Liver (tissue), 9 donors: ENCODE measurements around the gene TNFAIP8L2. TPM values are rescaled to one million over a fixed set of nuclear protein-coding genes. Genes with fewer than 3 reads are reported as not detected.

Experiments
- DNase-seq: peaks from one replicate; pipeline ENCODE4 v3.0.0-alpha.2; 2017; ENCODE audit warnings: low spot score
- H3K27ac ChIP-seq, 2 donors: one replicate each; pipeline ENCODE4 v1.7.0; 2013; ENCODE audit warnings: inconsistent platforms in 2 of 2, low read length in 2 of 2, control low read depth in 1 of 2, low read depth in 1 of 2, mild to moderate bottlenecking in 1 of 2
- H3K27me3 ChIP-seq, 4 donors: one replicate each; pipeline versions ENCODE4 v1.6.1 to v1.7.0; 2013; ENCODE audit warnings: low read length in 3 of 4, inconsistent platforms in 1 of 4, mild to moderate bottlenecking in 1 of 4, moderate library complexity in 1 of 4; ENCODE audit not compliant: control insufficient read depth in 4 of 4, insufficient read depth in 4 of 4
- H3K36me3 ChIP-seq, 4 donors: one replicate each; pipeline versions ENCODE4 v1.6.1 to v1.7.0; 2013; ENCODE audit warnings: low read length in 3 of 4, mild to moderate bottlenecking in 3 of 4, low read depth in 1 of 4, moderate library complexity in 1 of 4; ENCODE audit not compliant: control insufficient read depth in 4 of 4, insufficient read depth in 3 of 4
- H3K4me1 ChIP-seq, 4 donors: one replicate each; pipeline versions ENCODE4 v1.6.1 to v1.7.0; 2013; ENCODE audit warnings: low read length in 3 of 4, mild to moderate bottlenecking in 3 of 4, moderate library complexity in 1 of 4; ENCODE audit not compliant: control insufficient read depth in 4 of 4, insufficient read depth in 4 of 4
- H3K4me3 ChIP-seq, 3 donors: one replicate each; pipeline versions ENCODE4 v1.6.1 to v1.7.0; 2013; ENCODE audit warnings: low read length in 3 of 3, control low read depth in 1 of 3, low read depth in 1 of 3, mild to moderate bottlenecking in 1 of 3
- H3K9ac ChIP-seq, 2 donors: one replicate each; pipeline ENCODE4 v1.7.0; 2013; ENCODE audit warnings: low read length in 2 of 2, mild to moderate bottlenecking in 2 of 2, moderate library complexity in 2 of 2, control low read depth in 1 of 2, low read depth in 1 of 2
- H3K9me3 ChIP-seq, 4 donors: one replicate each; pipeline versions ENCODE4 v1.6.1 to v1.7.0; 2013; ENCODE audit warnings: low read length in 3 of 4; ENCODE audit not compliant: control insufficient read depth in 4 of 4
- ATF3 ChIP-seq: IDR thresholded peaks from 2 replicates; pipeline ENCODE4 v1.6.1; 2016; ENCODE audit warnings: antibody characterized with exemption
- CTCF ChIP-seq: fragments of 150-350 bp; IDR thresholded peaks from 2 replicates; pipeline ENCODE4 v1.5.1; 2017; ENCODE audit warnings: improper control_type of control experiment, low read depth, low read length; ENCODE audit not compliant: missing input control
- EGR1 ChIP-seq, 2 donors: IDR thresholded peaks; 2 replicates each; pipeline ENCODE4 v1.6.1; 2016 to 2018; ENCODE audit warnings: antibody characterized with exemption in 2 of 2, low read depth in 2 of 2
- FOXA1 ChIP-seq: IDR thresholded peaks from 2 replicates; pipeline ENCODE4 v1.6.1; 2016; ENCODE audit warnings: antibody characterized with exemption
- FOXA2 ChIP-seq: IDR thresholded peaks from 2 replicates; pipeline ENCODE4 v1.6.1; 2016; ENCODE audit warnings: antibody characterized with exemption
- GABPA ChIP-seq, 2 donors: IDR thresholded peaks in 1 of 2; conservative IDR thresholded peaks in 1 of 2; 2 replicates each; pipeline ENCODE4 v1.6.1; 2016; ENCODE audit warnings: antibody characterized with exemption in 2 of 2, mild to moderate bottlenecking in 1 of 2, moderate library complexity in 1 of 2
- HNF4A ChIP-seq, 2 donors: conservative IDR thresholded peaks; 2 replicates each; pipeline ENCODE4 v1.6.1; 2016; ENCODE audit warnings: antibody characterized with exemption in 2 of 2, mild to moderate bottlenecking in 2 of 2
- HNF4G ChIP-seq: IDR thresholded peaks from 2 replicates; pipeline ENCODE4 v1.6.1; 2016; ENCODE audit warnings: antibody characterized with exemption
- JUND ChIP-seq, 2 donors: IDR thresholded peaks; 2 replicates each; pipeline ENCODE4 v1.6.1; 2016; ENCODE audit warnings: antibody characterized with exemption in 2 of 2
- NR2F2 ChIP-seq: IDR thresholded peaks from 2 replicates; pipeline ENCODE4 v1.6.1; 2016; ENCODE audit warnings: antibody characterized with exemption
- RAD21 ChIP-seq, 2 donors: IDR thresholded peaks; 2 replicates each; pipeline ENCODE4 v1.6.1; 2016; ENCODE audit warnings: antibody characterized with exemption in 2 of 2, mild to moderate bottlenecking in 2 of 2
- REST ChIP-seq: IDR thresholded peaks from 2 replicates; pipeline ENCODE4 v1.6.1; 2016; ENCODE audit warnings: antibody characterized with exemption, mild to moderate bottlenecking
- RXRA ChIP-seq, 2 donors: IDR thresholded peaks; 2 replicates each; pipeline ENCODE4 v1.6.1; 2017 to 2018; ENCODE audit warnings: antibody characterized with exemption in 2 of 2, mild to moderate bottlenecking in 1 of 2
- SP1 ChIP-seq: IDR thresholded peaks from 2 replicates; pipeline ENCODE4 v1.6.1; 2018; ENCODE audit warnings: antibody characterized with exemption, mild to moderate bottlenecking
- TAF1 ChIP-seq: conservative IDR thresholded peaks from 2 replicates; pipeline ENCODE4 v1.6.1; 2016; ENCODE audit warnings: antibody characterized with exemption, mild to moderate bottlenecking
- YY1 ChIP-seq: IDR thresholded peaks from 2 replicates; pipeline ENCODE4 v1.6.1; 2016; ENCODE audit warnings: antibody characterized with exemption, mild to moderate bottlenecking
- ZBTB33 ChIP-seq: IDR thresholded peaks from 2 replicates; pipeline ENCODE4 v1.6.1; 2016; ENCODE audit warnings: antibody characterized with exemption
- WGBS: extraction: QIAGEN DNeasy Blood & Tissue Kit; methylation state at CpG from one replicate; pipeline ENCODE4 v1.1.7; 2013; 5-methylcytosine and 5-hydroxymethylcytosine counted together
- polyA plus RNA-seq, 2 donors: library from polyadenylated mRNA; stranded (reverse) in 1 of 2; unstranded in 1 of 2; fragments of 200-250 nt in 1 of 2; fragments of >200 nt in 1 of 2; fragmentation: Nextera tagmentation in 1 of 2; extraction: Ambion mirVana in 1 of 2; gene quantifications; one replicate each; pipeline versions ENCODE4 v1.2.1 to v1.2.3, GENCODE V29; 2013 to 2015
- total RNA-seq, 2 donors: library from RNA; depleted of rRNA; stranded (reverse); fragments of >200 nt; gene quantifications; one replicate each; pipeline ENCODE4 v1.2.3, GENCODE V29; 2014
- TF ChIP-seq, protein P1 (sequence below): IDR thresholded peaks from 2 replicates; pipeline ENCODE4 v1.6.1; 2016; ENCODE audit warnings: antibody characterized with exemption
- donor health status: healthy.
- donor health status: healthy.
- donor health status: healthy.
- donor health status: healthy.
- donor health status: healthy.

TNFAIP8L2 gene
- total and polyA plus RNA-seq, 4 donors: 2.9 to 8.7 (median 4.1) TPM

DNA sequence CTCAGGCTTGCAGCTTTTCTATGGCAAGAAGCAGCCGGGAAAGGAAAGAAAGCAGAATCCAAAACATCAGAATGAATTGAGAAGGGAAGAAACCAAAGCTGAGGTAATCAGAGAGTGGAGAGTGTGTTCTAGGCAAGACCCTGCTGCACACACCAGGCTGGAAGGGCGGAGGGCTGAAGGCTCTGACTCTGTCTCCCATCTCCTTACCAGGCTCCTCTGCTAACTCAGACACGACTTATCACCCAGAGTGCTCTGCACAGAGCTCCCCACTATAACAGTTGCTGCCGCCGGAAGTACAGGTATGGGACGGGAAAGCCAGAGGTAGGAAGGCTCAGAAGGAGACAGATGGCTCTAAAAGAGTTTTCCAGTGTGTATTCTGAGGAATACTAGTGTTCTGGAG is 10.7 kb downstream of the TNFAIP8L2 start:
- peaks cover 0 to 20% (median 0%) of the 10 kb centered on the region in 4 donors for H3K36me3 ChIP-seq

More for the DNA sequence above, 10.7 kb downstream of the TNFAIP8L2 start:
- H3K27me3 ChIP-seq: no peaks in the 10 kb centered on the region
- no peak for TF ChIP-seq YY1
- TF ChIP-seq GABPA (IDR thresholded peaks at IDR 0.05 in 1 of 2, conservative IDR thresholded peaks at IDR 0.05 in 1 of 2): no peak
- TF ChIP-seq, protein P1, sequence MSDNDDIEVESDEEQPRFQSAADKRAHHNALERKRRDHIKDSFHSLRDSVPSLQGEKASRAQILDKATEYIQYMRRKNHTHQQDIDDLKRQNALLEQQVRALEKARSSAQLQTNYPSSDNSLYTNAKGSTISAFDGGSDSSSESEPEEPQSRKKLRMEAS: no peak
- no peak for TF ChIP-seq FOXA2
- TF ChIP-seq NR2F2: no peak
- TF ChIP-seq ATF3: no peak
- no peak for TF ChIP-seq TAF1
- TF ChIP-seq FOXA1: no peak
- no peak for TF ChIP-seq REST
- no peak for TF ChIP-seq EGR1 (IDR thresholded peaks at IDR 0.05; ENCODE audit: low read depth in 2 of 2)
- no peak for TF ChIP-seq ZBTB33
- TF ChIP-seq CTCF: no peak
- TF ChIP-seq JUND (IDR thresholded peaks at IDR 0.05): no peak
- TF ChIP-seq HNF4G: no peak
- TF ChIP-seq RXRA (IDR thresholded peaks at IDR 0.05): no peak
- no peak for TF ChIP-seq RAD21 (IDR thresholded peaks at IDR 0.05)
- no peak for TF ChIP-seq SP1
- TF ChIP-seq HNF4A (conservative IDR thresholded peaks at IDR 0.05): no peak
- H3K9me3 ChIP-seq: no peaks in the 10 kb centered on the region
- WGBS: 91% methylated on average over 6 of the region's 6 CpGs
- H3K9ac ChIP-seq: no peak overlapping the region
- no peak for DNase-seq
- H3K4me3 ChIP-seq: peak overlapping the region in 1 of 3 donors; percentile 56
- peaks cover 3 to 31% (median 22%) of the 10 kb centered on the region in 4 donors for H3K4me1 ChIP-seq
- H3K27ac ChIP-seq: no peak overlapping the region
